ENCODE results near the gene ZBTB43.
"Not testable (repeated sequence)": the region's sequence is repeated elsewhere in the genome, so short reads cannot be mapped to it uniquely, and the experiment has no call there.

The ZBTB43 gene

GRCh38 chr9:126804696-126805553 lies at the start of gene ZBTB43:
Gene ZBTB43, plus strand, starts transcription at chr9:126805040. Its CDS starts 27,470 bp downstream, at chr9:126832510.
- DNase-seq (ENCODE audit: low read depth in 2 of 2): peak; percentile 86 to 87

GRCh38 chr9:126755317-126755875 lies 49.4 kb upstream of the ZBTB43 start:
- DNase-seq (ENCODE audit: low read depth in 2 of 2): no peak

GRCh38 chr9:126756238-126756637 lies 48.6 kb upstream of the ZBTB43 start:
- DNase-seq (ENCODE audit: low read depth in 2 of 2): no peak

GRCh38 chr9:126756876-126757415 lies 47.9 kb upstream of the ZBTB43 start:
- DNase-seq (ENCODE audit: low read depth in 2 of 2): no peak

DNA sequence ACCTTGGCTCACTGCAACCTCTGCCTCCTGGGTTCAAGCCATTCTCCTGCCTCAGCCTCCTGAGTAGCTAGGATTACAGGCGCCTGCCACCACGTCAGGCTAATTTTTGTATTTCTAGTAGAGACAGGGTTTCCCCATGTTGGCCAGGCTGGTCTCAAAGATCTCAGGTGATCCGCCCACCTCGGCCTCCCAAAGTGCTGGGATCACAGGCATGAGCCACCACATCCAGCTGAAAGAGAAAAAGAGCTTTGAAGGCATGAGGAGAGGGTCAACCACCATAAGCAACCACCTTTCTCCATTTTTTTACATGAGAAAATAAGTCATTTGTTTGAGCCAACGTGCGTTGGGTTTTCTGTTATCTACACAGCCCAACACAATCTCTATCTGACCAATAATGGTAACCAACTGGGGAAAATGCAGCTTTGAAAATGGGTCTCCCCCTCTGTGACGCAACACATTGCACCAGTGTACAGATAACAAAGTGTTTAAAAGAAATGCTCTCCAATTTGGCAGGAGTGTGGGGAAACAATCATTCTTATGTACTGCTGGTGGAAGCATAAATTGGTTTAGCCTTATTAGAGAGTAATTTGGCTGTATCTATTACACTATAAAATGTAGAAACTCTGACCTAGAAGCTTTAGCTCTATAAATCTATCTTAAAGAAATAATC lies 45.8 kb upstream of the ZBTB43 start:
- no peak for DNase-seq (ENCODE audit: low read depth in 2 of 2)

DNA sequence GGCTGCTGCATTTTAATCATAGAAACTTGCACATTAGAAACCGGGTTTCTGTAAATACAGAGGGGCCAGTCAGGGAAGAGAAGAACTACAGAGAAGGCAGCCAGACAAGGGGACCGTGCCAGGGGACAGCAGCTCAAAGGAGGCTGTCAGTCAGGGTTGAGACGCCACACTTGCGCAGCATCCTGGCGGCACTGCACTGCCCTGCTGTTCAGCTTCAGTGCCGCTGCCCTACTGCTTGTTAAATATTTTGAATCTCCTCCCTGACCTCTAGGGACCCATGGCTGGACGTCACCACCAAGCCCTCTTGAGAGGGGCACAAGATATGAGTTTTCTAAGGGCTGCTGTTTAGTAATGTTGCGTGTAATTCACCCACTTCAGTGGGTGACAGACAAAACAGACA lies 43.6 kb upstream of the ZBTB43 start:
- DNase-seq (ENCODE audit: low read depth in 2 of 2): no peak

- DNase-seq (ENCODE audit: low read depth in 2 of 2): no peak
These were observed 41.6 kb upstream of the ZBTB43 start for GRCh38 chr9:126763130-126763764.

- no peak for DNase-seq (ENCODE audit: low read depth in 2 of 2)
These were observed 31.7 kb upstream of the ZBTB43 start for GRCh38 chr9:126773004-126773607.

DNA sequence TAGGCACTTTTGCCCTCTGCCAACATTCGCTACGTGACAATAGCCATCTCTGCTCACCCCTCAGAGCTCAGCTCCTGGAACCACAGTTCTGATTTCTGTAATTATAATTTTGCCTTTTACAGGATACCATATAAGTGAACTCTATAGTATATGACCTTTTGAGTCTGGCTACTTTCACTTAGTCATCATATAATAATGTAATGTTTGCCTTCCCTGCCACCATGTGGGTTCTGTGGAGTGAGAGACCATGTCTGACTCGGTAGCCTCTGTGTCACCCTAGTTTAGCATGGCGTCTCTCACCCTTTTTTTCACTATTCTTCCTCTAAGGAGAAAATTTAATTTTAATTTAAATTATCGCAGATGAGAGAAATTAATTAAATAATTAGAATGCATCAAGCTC lies 28.9 kb upstream of the ZBTB43 start:
- DNase-seq (ENCODE audit: low read depth in 2 of 2): no peak

DNA sequence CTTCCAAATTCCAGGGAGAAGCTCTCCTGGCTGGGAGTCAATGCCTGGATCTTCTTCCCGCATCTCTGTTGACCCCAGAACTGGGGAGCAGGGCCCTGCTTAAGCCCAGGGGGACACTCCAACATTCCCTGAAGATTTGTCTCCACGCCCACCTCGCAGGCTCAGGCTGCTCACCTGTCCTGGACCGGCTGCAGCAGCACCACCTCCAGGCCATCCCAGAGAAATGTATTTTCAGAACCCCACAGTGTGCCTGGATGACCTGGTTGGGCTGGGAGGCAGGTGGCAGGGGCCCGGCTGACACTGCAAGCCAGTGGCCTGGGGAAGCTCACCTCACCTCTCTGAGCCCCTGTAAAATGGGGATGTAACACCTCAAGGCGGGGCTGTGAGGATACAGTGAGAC lies 27.1 kb upstream of the ZBTB43 start:
- no peak for DNase-seq (ENCODE audit: low read depth in 2 of 2)

- no peak for DNase-seq (ENCODE audit: low read depth in 2 of 2)
These were observed 26.7 kb upstream of the ZBTB43 start for GRCh38 chr9:126778141-126778540.

DNA sequence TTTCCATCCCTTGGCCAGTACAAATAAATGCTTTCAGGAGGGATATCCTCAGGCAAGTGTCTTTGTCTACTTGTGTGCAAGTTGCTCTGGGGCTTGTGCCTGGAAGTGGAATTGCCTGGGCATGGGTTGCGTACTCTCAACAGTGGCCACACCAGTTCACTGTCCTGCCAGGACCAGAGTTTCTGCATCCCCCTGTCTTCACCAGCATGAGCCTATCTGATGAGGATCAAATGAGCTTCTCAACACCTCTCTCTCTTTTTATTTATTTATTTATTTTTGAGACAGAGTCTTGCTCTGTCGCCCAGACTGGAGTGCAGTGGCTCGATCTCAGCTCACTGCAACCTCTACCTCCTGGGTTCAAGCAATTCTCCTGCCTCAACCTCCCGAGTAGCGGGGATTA lies 26.1 kb upstream of the ZBTB43 start:
- DNase-seq (ENCODE audit: low read depth in 2 of 2): not testable (repeated sequence)

DNA sequence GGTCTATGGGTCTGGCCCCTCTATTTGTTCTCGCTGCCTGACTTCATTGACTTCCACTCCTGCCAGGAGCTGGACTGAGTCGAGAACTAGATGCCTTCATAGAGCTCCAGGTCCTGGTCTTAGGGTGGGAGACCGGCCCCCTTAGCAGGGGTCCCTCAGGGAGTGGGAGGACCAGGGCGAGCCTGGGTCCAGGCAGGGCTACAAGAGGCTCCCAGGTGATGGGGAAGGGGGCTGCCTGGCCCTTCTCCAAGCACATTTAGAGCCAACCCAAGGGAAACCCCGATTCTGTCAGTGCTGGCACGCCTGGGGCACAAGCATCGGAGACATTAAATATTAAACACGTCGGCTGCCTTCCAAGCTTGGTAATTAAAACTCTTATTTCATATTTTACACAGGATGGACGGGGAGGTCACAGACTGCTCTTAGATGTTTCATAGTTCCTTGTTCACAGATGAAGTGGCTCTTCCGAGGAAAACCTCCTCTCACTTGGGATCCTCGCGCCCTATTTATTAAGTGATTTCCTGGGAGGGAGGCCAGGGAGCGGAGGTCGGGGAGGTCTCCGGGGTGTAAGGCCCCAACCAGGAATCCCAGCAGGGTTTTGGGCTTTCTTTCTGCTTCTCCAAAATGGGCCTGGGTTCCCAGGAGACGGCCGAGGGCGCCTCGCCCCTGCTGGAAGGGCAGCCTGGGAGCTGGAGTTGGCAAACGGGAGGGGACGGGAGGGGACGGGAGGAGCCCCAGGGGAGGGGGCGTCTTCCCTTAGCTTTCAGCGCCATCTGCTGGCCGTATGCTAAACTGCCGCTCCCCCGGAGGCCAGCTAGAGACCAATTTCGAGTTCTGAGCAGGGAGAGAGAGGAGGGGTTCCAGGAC lies 23.4 kb upstream of the ZBTB43 start:
- peak; percentile 25 to 36 for DNase-seq (ENCODE audit: low read depth in 2 of 2)

GRCh38 chr9:126782053-126782388 lies 22.8 kb upstream of the ZBTB43 start:
- no peak for DNase-seq (ENCODE audit: low read depth in 2 of 2)

DNA sequence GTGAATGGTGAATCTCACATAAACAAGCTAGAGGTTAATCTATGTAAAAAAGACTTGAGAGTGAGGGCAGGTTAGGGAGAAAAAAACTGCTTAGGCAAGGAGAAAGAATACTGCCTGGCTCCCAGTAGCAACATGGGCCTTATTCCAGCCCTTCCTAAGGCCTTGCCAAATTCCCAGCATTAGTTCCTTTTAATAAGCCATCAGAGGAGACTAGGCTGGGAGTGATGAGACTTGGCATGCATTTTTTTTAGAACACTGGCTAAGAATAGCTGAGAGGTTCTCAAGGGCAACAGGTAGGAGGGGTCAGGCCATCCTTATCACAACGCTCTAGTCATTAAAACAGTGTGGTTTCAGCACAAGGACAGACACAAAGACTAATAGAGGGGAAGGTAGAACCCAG lies 20.9 kb upstream of the ZBTB43 start:
- no peak for DNase-seq (ENCODE audit: low read depth in 2 of 2)

- DNase-seq (ENCODE audit: low read depth in 2 of 2): no peak
These were observed 20.4 kb upstream of the ZBTB43 start for GRCh38 chr9:126784401-126784800.

- DNase-seq (ENCODE audit: low read depth in 2 of 2): not testable (repeated sequence)
These were observed 20.0 kb upstream of the ZBTB43 start for GRCh38 chr9:126784841-126785240.

GRCh38 chr9:126788046-126788445 lies 16.8 kb upstream of the ZBTB43 start:
- no peak for DNase-seq (ENCODE audit: low read depth in 2 of 2)

DNA sequence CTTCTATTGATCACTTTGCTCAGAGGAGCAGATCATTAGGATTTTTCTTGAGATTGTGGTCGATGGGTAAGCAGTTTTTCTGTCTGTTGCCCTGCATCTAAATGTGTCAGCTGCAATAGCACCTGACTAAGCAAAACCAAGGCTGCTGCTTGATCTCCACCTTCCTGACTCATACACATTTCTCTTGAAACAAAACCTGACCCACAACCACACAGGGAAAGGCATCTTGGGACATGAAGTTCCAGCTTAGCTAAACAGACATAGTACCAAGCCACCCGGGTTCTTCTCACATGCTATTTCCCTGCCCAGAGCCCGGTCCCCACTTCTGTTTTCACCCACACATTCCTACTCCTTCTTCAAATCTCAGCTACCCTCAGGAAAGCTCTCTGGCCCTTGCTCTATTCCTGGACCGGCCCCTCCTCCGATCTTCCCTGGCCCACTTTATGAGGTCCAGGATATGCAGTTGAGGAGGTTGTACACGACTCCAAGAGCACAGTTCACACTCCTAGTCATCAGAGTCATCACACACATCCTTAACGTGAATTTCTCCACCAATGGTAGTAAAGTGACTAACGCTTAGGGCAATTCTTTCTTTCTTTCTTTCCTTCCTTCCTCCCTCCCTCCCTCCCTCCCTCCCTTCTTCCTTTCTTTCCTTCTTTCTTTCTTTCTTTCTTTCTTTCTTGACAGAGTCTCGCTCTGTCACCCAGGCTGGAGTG lies 16.0 kb upstream of the ZBTB43 start:
- no peak for DNase-seq (ENCODE audit: low read depth in 2 of 2)

GRCh38 chr9:126790561-126790960 lies 14.3 kb upstream of the ZBTB43 start:
- no peak for DNase-seq (ENCODE audit: low read depth in 2 of 2)
